HG02938 (cell line): ENCODE data around the gene TNS2.

Experiments used
- ATAC-seq: cut with Tn5 transposase; IDR thresholded peaks from one replicate; pipeline ENCODE4 v1.9.1; 2021; ENCODE audit warnings: mild to moderate bottlenecking, moderate library complexity; ENCODE audit not compliant: unreplicated experiment

TNS2 gene

DNA sequence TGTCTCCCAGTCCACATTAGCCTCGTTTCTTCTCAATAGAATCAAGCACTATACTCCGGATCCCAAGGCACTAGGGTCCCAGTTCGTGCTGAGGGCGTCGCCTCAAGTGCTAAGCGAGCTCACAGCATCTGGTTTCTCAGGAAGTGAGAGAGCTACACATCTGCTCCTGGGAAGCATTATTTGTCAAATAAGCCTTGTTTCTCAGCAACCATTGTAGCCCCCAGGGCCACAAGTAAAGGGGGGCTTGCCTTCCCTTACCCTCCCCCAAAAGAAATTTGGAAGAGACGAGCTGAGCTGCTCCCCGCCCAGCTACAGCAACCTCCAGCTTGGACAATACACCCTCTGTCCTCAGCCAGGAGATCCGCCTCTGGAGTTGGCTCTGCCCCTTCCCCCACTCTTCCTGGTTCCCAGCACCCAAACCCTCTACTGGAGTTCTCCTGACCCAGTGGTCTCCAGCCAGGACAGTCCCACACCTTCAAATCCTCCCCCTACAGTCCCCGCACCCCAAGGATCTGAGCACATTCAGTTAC lies 5.7 kb upstream of the TNS2 start:
- ATAC-seq: no peak

- ATAC-seq: no peak
Observed at GRCh38 chr12:53044896-53045695, 4.8 kb upstream of the TNS2 start.

GRCh38 chr12:53045696-53046045 lies 4.2 kb upstream of the TNS2 start:
- no peak for ATAC-seq

DNA sequence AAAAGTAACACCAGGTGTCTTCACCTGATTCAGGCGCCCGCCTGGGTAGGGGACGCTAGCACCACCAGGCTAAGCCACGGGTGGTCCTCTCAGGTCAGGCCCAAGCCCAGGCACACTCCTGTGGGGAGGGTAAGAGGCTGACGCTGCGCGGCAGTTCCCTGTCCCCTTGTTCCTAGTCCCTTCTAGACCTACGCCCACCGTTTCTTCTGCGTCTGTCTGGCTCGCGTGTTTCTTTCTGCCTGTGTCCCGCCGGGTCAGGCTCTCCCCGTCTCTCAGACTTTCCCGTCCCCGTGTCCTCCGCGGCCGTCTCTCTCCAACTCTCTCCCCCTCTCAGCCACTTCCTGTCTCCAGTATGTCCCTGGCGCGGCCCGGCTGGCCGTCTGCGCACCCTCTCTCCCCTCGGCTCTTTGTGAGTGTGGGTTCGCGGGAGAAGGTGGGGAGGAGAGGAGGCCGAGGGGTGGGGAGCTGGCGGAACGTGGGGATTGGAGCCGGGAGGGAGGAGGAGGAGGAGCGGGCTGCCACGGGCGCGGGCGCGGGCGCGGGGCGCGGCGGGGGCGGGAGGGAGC lies 3.1 kb upstream of the TNS2 start:
- no peak for ATAC-seq

GRCh38 chr12:53047221-53048032 lies 2.4 kb upstream of the TNS2 start:
- no peak for ATAC-seq

DNA sequence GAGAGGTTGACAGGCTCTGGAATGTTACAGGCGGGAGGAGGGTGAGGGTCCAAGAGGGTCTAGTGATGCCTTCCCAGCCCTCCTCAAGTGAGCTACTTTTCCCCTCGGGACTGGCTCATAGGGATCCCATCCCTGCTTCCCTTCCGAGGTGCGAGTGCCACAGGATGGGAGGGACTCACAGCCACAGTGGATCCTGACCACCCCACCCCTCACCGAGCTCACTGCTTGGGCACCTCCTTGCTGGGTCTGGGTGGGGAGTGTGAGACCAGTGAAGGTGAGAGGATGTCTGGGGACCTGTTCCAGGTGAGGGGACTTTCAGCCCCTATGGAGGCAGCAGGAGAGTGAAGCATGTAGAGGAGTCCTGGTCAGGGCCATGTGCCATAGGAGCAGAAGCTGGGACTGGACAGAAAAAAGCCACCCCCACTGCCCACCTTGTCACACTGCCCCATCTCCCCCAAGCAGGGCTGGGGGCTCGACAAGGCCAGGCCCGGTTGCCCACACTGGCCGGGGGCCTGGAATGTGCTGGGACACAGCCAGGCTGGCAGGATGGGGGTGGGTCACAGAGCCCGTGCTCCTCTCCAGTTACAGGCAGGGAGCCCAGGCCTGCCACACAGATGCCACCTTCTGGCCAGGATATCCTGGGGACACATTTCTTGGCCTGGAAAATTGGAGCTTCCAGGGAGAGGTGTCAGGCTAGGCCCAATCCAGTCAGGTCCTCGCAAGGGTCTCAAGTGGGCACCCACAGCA lies 1.7 kb upstream of the TNS2 start:
- no peak for ATAC-seq

GRCh38 chr12:53048780-53049401 lies 974 bp upstream of the TNS2 start:
- ATAC-seq: no peak

DNA sequence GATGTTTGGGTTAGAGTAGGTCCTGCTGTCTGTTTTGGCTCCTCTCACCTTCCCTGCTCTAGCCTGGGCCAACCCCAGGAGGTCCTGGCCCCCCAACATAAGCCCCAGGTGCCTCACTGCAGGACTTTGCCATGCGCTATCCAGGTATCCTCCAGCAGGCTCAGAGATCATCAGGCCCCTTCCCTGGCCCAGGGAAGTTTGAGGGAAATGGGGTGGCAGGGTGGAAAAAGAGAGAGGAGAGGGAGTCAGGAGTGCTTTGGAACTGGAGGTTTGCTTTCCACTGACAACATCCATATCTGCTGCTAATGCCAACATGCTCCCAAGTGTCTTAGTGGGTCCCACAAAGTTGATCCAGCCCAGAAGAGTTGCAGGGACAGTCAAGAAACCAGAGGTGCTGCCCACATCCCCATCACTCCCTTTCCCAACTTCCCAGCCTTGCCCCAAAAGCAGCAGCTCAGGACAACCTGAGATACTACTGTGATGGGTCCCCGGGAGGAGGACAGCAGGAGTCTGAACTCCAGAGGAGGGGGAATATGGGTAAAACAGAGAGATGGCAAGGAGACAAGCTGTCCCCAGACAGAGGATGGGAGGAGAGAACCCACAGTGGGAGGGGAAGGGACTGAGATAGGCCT lies 677 bp downstream of the TNS2 start:
- no peak for ATAC-seq

- ATAC-seq: no peak
Observed at GRCh38 chr12:53051058-53051880, 1.4 kb downstream of the TNS2 start.

DNA sequence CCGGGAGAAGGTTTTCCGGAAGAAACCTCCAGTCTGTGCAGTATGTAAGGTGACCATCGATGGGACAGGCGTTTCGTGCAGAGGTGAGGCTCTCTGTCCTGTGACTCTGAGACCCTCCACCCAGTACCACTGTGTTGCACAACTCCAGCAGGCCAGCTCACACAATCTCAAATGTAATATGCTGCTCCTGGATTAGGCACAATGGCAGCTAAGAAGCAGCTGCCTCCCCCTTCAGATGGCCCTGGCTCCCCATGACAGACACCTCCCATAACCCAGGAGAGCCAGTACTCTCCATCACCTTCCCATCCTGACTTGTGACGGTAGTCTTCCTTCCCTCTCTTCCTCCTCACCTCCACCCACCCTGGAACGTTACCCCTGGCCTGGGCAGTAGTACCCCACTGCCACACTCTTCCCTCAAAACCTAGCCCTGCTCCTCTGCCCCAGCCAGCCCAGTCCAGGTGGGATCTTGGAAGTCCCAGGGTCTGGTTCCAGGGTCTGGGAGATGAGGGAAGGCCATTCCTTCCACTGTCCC lies 2.1 kb downstream of the TNS2 start:
- no peak for ATAC-seq

- ATAC-seq: no peak
Observed at GRCh38 chr12:53052419-53053217, 2.8 kb downstream of the TNS2 start.

GRCh38 chr12:53053218-53054111 lies 3.6 kb downstream of the TNS2 start:
- ATAC-seq: no peak

- ATAC-seq: peak; percentile 75
Observed at GRCh38 chr12:53054112-53054878, 4.4 kb downstream of the TNS2 start.

DNA sequence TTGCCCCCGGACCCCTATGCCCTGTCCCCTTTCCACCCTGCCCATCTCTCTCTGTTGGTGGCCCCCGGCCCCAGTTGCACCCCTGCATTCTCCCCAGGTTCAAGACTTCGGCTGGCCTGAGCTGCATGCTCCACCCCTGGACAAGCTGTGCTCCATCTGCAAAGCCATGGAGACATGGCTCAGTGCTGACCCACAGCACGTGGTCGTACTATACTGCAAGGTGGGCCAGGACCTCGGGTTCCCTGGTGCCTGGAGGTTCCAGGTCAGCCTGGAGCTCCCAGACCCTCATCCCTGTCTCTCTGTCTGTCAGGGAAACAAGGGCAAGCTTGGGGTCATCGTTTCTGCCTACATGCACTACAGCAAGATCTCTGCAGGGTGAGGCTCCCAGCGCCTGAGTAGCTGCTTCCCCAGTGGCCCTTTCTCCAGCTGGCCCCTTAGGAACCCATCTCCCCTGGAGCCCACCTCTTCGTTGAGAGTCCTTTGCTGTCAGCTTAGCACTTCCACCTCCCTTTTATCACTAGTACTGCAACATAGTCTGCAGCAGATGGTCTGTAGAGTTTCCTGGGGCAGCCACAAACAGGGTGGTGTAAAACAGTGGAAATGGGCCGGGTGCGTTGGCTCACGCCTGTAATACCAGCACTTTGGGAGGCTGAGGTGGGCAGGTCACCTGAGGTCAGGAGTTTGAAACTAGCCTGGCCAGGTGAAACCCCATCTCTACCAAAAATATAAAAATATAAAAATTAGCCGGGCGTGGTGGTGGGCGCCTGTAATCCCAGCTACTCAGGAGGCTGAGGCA lies 5.8 kb downstream of the TNS2 start:
- no peak for ATAC-seq

- ATAC-seq: no peak
Observed at GRCh38 chr12:53056296-53056695, 6.4 kb downstream of the TNS2 start.

DNA sequence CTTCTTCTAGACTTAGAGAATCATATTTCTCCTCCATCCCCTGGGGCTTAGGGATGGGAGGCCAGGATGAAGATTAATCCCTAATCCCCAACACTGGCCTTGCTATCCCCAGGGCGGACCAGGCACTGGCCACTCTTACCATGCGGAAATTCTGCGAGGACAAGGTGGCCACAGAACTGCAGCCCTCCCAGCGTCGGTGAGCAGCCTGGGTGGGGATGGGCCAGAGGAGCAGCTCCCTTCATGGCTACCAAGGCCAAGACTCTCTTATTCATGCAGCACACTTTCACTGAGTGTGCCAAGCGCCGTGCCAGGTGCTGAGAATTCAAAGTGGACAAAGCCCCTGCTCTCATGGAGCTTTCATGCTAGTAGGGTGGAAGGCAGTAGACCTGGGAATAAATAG lies 7.0 kb downstream of the TNS2 start:
- ATAC-seq: no peak
